Activated CD8-positive, alpha-beta memory T cell treated with anti-CD3 and anti-CD28 coated beads for 4 hours (primary cell): Measurements from ENCODE around the gene TWIST1.

ENCODE experiments used
- DNase-seq, 2 donors: peaks; one replicate each; pipeline ENCODE4 v3.0.0-alpha.2; 2020; ENCODE audit warnings: low read depth in 2 of 2

TWIST1 gene

DNA sequence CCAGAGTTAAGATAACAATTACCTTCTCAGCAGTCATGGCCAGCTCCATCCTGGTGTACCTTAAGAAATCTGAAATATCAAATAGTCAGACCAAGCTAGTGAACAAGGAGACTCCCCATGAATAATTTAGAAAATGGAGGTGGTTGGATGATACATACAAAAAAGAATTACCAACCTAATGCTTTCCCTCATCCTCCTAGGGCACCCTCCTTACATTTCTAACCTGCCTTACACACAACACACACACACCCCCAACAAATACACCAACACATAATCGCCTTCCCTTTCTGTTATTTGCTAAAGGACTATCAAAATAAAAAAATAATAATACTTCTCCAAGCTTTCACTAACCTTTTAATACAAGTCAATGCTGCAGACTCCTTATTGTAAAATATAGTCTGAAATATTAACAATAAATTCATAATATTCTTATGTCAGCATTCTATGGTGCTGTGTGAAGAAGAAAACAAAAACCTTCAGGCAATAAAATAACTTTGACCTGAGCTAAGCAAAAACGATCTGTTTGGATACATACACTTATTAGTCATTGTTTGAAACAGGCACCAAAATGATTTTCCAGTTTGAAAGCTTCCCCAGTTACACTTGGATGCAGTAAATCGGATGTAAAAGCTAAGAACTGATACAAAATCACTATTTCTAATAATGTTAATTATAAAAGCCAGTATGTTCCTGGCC lies 3.4 kb downstream of the TWIST1 start:
- DNase-seq = no peak

DNA sequence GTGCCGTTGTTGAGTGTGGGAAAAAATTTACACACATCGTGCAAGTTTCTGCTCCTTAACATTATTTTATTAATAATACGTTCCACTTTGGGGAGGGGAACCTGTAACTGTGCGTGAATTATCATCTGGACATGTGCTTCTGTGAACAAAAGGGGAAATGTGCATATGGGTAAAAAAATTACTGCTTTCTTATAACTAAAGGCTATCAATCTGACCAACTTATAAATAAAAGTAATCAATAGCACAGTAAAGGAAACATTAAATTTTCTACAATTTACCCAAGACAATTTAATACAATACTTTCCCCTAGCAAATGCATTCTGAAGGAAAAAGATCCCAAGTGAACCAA lies 4.5 kb downstream of the TWIST1 start:
- no peak for DNase-seq

DNA sequence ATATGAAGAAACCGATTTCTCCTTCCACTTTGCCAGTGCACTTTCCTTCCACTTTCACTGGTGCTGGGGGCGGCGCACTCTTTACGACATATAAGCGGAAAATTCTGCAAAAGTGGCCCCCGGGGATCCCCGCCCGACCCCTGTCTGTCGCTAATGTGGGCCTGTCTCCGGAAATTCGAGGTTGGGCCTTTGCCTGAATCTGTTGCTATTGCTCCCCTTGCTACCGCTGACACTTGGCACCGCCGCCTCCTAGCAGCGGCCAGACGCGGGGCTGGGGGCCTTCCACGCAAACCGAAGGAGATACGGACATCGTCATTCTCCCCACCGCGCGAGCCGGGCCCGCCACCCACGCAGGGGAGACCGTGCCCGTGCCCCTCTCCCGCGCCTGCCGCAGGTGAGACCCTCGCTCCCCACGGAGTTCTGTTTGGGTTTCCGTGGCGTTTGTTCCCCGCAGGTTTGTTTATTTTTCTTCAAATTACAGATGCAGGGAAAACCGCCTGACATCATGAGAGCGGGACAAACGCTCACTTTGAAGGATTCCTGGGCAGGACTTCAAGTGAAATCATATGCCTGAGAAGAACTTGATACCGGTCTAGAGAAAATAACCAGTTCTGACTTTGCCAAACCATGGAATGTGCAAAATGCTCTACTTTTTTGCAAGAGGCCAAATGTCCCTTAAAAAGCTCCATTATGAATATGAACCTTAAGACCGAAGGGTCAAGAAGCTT lies 5.0 kb downstream of the TWIST1 start:
- DNase-seq = no peak

DNA sequence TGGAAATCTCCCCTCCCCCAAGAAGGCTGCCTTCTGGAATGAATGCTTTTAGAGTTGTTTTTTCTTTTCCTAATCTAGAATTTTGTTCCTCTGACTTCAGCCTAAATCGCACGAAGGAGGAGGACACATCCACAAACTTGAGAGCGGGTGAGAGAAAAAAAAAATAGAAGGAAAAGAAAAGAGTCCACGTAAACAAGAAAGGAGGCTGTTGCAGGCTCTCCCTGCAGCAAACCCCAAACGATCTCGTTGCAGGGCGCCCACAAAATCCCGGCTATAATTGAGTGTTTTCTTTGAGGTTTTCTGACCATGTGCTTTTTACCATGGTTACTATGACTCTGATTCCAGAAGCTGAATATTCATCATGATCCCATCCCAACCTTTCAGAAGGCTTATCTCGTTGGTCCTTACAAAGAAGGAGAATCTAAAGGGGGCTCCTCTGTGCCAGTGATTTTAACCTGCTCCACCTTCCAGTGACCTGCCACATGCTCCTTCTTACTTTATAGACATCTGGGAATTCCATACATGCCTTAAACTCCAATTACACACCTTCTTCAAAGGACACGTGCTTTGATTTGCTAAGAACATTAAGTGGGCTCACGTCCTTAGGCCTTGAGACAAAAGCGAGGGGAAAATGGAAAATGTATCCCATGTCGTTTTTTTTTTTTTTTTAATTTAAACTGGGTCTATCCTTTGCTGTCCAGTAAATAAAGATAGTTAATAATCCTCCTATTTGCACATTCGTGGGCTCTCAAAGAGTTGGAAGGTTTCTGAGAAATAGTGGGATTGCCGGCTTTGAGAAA lies 5.8 kb downstream of the TWIST1 start:
- DNase-seq = no peak

DNA sequence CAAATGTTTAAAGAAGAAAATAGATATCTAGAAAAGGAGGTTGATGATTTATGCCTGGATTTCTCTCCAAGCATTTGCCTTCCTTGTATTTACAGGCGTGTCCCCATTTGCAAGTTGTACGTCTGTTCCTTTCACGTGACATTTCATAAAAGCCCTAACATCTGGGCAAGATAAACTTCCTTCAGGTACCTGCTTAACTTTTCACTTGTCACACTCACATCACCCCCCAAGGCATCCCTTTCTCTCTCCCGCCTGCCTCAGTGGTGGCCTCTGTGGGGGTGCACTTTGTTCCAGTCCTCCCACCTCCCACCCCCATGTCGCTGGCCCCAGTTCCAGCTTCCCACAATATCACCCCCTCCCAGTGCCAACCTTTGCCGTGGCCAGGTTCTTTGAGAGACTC lies 6.7 kb downstream of the TWIST1 start:
- no peak for DNase-seq

DNA sequence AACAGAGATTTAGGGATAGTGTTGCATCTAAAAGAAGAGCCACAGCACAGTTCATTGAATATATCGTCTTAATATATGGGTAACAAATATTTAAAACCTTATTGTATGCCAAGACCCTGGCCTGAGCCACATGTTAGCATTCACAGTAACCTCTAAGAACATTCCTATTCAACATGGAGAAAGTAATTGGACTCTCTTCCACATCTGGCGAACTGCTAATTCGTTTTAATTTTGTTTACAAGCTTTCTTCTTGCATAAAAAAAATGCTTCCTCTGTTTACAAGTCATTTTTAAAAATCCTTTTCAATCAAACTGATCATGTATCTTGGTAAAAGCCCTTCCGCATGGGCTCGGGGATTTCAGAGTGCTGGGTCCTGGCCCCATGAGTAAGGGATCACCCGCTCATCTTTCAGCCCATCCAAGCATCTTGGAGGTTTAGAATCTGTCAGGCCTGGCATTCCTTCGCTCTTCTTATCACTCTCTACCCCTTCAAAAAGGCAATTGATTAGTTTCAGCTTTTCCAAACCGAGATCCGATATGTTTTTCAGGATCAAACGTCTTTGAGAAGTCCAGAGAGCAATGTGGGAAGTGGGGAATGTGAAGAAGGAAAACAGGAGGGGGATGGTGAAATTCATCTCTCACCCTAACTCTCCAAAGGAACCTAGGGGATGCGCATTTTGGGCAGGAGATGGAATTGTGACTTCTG lies 7.3 kb downstream of the TWIST1 start:
- DNase-seq = no peak

DNA sequence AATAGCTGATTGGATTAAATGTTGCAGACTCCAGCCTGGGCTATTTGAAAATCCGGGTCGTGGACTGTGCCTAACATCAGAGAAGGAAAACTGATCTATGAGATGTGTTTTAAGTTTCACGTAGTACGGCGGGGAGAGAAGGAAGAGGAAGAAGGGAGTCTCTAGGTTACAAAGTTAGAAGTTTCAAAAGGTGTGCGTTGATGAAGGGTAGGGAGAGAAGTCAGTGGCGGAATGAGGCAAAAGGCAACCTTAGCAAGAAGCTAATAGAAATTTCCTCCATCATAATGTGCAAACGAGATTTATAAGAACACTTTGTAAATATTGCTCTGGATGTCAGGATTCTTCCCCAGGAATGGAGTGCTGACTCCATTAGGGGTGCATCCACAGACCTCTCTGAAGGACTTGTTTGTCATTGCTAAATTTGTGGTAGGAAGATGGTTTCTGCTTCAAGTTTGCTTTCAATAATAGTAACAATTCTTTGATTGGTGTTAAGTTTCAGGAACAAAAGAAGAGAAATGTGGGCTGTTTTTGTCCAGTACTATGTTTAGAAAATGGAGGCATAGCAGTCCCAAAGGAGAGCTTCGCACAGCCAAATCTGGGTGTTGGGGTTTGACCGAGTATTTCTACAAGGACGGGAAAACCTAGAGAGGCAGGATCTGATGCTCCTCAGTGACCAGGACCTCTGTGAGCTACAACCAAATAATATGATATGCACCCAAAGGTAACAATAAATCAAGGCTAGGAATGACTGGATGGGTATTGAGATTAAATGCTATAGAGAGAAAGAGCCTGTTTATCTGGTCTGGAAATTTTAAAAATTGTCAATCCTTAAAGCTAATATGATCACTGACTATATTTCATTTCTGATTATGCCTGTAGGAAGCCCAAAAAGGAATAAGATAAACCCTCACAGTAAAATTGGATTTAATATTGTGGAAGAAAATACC lies 8.2 kb downstream of the TWIST1 start:
- DNase-seq = no peak

DNA sequence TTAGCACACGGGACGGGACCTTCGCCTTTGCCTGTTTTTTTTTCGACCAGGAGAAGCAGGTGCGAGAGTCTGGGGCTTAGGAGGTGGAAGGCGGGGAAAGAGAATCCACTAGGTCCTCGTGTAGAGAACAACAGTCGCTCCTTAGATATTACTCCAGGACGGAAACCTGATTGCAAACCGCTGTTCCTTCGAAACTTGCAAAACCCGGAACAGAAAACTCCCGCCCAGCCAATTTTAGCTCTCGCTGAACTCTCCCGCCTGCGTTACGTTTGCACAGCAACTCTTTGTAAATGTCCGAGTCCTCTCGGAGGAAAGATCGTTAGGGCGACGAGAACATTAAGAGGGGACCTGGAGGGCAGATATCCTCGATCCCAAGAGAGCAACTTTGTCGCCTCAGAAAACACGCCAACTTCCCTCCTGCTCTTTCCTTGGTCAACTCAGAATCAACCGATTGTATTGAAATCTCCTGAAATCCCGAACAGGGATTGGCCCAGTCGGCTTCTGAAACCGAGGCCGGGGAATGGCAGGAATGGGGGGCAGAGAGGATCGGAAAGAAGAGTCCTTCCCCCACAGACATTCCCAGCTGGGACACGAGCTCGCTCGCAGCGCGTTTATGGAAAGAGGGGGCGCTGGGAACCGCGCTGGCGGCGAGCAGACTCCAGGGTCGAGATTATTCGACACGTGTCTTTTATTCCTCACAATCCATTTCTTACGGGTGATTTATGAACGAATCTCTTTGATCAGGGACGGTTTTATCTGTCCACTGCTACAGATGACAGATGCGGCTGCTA lies 9.9 kb downstream of the TWIST1 start:
- DNase-seq = no peak

DNA sequence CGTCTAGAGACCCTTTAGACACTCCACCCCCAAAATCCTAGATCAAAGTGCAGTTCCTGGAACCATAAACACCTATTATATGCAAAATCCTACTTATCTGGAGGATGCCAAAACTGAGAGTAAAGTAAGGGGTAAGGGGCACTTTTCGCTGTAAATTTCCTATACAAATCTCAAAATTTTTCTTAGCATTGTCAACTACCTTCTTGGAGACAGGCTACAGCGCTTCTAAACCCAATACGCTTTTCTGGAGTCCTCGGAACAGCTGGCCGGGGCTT lies 10.4 kb downstream of the TWIST1 start:
- no peak for DNase-seq

DNA sequence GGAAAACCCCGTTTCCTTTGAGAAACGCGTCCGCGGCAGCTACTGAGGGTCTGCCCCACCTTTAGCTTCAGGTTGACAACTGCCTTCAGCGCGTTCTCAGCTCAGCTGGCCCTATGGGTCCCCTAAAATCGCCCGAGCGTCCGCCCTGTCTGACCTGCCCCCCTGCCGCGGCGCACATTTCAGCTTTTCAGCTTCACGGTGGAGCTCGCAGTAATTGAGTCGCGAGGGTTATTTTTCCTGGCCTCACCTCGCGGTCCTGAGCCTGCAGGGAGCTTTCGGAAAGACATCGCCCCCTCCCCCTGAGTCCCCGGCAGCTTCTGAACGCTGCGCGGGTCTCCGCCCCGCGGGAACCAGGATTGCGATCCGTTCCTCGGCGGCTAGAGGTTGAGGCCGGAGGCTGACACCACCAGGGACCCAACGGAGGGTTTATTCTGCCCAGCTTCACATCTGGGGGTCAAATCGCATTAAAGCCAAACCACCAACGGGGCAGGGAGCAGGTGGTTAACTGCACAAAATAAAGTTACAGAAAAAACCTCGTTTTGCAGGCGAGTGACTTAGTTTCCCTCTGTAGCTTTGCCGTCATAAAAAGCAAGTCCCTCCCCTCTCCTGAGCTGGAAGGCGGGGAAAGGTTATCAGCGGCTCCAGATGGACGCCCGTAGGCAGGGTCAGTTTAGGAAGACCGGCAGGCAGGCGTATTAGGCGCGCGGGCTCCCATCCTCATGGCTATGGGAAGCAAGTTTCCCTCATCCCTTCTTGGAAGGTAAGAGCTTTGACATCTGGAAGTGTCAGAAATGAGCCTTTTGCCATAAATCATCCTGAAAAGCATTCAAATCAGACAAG lies 11.0 kb downstream of the TWIST1 start:
- DNase-seq = no peak

DNA sequence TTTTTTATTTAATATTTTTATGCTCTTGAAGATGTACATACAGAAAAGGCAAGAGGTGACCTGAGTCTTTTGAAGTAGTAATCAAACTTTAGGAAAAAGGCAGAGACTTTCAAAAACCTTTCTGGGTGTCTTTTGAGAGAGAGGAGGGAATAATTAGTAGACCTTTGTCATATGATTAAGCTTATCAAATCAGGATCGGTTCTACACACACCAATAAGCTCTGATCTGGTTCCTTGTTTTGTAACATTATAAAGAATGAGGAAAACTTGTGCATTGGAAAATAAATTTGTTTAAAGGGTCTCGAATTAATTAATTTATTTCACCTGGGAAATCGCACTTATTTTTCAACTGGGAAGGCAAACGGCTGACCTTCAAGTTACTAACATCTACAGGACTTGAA lies 11.9 kb downstream of the TWIST1 start:
- no peak for DNase-seq

DNA sequence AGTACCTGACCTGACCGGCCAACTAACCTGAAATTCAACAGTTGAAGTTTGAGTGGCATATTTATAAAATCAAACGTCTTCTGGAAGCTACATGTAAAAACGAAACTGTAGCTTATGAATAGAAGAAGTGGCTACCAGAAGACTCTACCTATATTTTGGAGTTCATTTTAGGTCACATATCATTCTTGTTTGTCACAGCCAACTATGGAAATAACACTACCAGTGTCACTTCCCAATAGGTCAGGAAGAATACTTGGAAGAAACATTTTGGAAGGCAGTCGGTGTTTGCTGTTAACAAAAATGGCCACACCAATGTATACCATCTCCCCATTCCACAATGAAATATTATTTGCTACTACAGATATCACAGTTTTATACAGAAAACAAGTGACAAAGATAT lies 12.6 kb downstream of the TWIST1 start:
- DNase-seq = no peak

DNA sequence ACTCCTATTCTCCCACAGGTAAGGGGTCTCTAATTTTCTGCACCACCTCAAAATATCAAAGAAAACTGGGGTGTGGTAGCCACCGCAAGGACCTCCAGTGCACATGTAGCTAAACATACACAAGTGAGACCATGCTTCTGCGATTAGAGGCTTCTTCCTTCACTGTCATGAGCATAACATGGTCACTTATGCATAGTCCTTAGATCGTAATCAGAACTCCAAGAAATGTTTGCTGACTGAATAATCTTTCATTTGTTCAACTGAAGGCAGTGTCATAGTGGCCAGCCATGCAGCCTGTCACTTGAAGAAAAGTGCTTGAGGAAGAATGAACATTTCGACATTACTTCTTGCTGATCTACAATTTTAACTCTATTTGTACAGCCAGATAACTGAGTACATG lies 14.6 kb downstream of the TWIST1 start:
- DNase-seq = no peak

DNA sequence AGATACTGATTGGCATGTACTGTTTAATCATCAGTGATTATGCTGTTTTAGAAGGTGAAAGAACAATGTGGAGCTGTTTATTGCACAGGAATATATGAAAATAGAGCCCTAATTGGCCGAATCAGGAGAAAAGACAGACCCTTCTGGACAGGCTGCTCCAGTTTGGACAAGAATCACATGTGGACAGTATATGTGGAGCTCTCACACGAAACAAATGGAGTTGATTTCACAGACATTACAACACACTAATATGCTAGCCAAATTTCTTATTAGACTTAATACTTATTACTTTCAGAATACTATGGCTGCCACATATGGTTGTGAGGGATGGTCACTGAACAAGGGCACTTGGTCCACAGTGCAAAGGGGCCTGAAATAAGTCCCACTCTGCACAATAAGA lies 15.5 kb downstream of the TWIST1 start:
- no peak for DNase-seq

DNA sequence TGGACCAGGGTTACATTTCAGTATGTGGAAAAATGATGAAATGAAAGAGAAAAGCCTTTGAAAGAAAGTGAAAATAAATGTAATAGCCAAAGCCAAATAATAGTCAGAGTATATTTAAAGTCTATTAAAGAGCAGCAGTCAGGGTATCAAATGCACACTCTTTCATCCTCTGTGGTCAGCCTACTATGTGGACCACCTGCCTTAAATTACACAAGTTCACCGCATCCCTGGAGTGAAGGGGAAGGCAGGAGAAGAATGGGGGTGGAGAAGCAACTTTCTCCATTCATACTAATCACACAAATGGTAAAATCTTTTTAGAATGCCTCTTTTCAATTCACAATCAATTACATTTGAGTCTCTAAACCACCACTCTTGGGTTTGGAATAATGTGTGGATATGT lies 16.0 kb downstream of the TWIST1 start:
- DNase-seq = no peak

DNA sequence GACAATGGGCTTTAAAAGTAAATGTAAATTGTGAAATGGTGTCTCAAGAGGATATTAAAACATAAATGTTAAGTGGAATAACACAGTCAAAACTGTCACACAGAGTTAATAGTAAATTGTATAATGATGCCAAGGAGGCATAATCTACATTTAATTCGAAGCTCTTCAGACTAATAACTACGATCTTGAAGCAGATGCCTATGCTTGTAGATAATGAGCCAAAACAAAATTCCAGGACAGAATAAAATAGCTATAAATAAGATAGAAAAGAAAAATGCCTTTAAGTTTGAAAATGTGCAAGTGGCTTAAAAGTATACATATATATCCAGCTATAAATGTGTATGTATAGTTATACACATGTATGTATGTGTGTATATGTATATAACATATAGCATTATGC lies 17.5 kb downstream of the TWIST1 start:
- no peak for DNase-seq

DNA sequence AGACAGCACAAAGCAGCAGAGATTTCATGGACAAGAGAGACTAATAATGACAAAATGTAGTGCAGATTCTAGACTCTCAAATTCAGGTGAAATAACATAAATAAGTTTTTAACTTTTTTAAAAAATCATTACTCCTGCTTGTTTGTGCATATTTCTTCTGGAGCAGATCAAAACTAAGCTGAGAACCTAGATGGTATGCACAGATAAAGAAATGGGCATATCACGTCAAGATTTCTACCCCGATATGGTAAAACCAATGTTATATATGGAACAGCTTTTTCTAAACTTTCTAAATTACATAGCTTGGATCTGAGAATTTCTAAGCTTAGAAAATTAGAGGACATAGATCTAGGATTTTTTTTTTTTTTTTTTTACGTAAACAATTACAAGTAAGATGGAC lies 18.2 kb downstream of the TWIST1 start:
- no peak for DNase-seq

DNA sequence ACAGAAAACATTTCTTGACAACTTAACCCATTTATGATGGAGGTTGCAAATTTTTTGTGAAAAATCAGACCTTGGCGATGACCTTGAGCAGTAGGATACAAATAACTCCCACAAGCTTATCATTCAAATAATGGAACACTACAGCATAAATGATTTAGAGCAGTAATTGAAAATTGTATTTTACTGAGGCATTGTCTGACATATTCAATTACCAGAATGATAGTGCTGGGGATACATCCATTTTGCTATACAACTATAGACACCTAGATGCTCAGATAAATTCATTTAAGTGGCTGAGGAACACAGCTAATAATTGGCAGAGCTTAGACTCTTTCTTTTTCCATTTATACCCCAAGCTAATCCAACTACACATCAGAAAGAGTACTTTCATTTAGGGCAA lies 18.9 kb downstream of the TWIST1 start:
- no peak for DNase-seq

DNA sequence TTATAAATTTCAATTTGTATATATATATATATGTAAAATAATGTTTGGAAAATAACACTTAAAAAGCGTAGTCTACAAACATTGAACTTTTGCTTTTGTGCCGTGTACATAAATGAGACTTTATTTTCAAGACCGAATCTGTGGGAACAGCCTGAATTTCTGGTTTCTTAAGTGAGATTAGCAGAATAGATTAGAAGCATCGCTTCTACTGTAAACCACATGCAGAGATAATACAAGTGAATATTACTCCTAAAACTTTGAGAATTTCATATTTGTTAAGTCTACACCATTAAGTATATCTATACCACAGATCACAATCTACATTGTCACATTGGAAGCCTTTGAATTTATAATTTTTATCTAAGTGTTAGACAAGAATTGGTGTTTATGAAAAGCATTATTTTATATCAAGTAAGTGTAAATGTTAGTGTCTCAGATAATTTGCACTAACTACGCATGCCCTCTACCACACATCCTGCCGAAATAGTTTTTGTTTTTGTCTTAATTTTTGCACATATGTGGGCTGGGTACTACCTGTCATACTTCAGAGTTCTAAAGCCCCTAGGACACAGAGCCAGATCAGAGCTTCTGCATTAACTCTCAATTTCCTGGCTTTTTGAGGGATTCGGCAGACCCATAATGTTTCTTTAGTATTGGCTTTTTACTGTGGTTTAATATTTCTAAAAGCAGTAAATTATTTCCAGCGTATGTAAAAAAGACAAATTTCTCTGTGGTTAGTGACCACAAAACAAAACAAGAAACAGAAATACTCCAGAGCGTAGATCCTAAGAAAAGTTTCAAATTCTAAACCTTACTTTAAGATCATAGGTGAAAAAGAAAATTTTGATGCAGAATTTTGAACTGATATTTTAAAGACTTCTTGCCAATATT lies 20.0 kb downstream of the TWIST1 start:
- DNase-seq = no peak
